ENCODE results near the gene DNER.

Gene DNER

DNA sequence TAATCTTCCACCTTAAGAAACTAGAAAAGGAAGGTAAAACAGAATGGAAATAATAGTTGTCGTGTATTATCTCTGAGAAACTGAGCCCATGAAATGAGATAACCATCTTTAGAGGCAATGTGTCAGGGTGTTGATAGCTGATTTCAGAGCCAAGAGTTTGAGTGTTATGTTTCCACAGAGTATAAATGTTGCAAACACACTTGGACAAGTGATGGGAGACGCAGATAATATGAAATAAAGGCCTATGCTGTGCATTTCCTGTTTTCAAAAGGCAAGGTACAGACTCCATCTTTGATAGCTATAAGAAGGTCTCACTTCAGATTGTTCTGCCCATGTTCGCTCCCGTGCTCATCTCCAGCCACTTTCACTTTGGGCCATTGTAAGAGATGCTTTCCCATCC lies 25.9 kb upstream of the DNER start:
- ChIA-PET POLR2A (ENCODE audit: low non-redundant PET) (no interaction called here), CTCF (interaction anchor here (0.7 kb wide), 1 partner anchor 361 kb away, joined by 3 read pairs; no protein-coding TSS in a partner anchor)
- no peak for DNase-seq (ENCODE audit: low spot score)
- no peak overlapping the region for H3K27ac ChIP-seq
- TF ChIP-seq, protein P1, sequence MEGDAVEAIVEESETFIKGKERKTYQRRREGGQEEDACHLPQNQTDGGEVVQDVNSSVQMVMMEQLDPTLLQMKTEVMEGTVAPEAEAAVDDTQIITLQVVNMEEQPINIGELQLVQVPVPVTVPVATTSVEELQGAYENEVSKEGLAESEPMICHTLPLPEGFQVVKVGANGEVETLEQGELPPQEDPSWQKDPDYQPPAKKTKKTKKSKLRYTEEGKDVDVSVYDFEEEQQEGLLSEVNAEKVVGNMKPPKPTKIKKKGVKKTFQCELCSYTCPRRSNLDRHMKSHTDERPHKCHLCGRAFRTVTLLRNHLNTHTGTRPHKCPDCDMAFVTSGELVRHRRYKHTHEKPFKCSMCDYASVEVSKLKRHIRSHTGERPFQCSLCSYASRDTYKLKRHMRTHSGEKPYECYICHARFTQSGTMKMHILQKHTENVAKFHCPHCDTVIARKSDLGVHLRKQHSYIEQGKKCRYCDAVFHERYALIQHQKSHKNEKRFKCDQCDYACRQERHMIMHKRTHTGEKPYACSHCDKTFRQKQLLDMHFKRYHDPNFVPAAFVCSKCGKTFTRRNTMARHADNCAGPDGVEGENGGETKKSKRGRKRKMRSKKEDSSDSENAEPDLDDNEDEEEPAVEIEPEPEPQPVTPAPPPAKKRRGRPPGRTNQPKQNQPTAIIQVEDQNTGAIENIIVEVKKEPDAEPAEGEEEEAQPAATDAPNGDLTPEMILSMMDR (conservative IDR thresholded peaks at IDR 0.05; ENCODE audit: low read depth): no peak

DNA sequence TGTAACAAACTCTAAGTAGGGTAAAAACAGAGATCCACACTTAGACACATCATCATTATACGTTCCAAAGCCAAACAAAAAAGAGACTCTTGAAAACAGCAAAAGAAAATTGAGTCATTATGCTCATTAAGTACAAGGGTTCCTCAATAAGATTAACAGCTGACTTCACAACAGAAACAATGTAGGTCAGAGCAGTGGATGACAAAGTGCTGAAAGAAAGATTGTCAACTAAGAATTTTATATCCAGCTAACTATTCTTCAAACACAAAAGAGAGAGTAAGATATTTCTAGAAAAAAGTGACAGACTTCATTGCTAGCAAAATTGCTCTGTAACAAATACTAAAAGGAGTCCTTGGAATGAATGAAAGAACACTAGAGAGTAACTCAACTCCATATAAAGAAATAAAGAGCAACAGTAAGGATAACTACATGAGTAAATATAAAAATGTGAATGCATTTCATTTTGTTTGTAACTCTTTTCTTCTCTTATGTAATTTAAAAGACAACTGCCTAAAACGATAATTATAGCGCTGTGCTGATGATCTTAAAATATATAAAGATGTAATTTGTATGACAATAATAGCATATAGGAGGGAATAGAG lies 23.8 kb upstream of the DNER start:
- CTCF ChIA-PET: no interaction called here
- TF ChIP-seq, protein P1 (conservative IDR thresholded peaks at IDR 0.05; ENCODE audit: low read depth): no peak

DNA sequence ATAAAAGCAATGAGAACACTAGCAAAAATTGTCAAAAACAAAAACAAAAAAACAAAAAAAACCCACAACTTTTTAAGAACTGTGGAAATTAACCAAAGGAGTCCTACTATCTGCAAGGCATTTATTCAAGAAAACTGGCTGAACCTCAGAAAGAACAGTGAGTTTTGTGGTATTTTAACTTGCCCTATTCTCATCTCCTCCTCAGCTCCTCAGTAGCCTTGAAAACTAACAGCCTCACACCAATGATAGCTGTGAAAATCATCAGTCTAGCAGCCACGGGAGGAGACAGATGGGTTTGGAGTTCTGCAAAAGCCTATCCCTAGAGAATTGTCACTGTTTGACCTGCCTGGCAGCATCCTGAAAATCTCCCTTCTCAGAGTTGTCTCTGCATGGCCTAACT lies 20.1 kb upstream of the DNER start:
- DNase-seq (ENCODE audit: low spot score): no peak
- POLR2A ChIA-PET (ENCODE audit: low non-redundant PET): no interaction called here
- H3K27ac ChIP-seq: no peak overlapping the region
- CTCF ChIA-PET: interaction anchor here (0.6 kb wide), 1 partner anchor 739 kb away, joined by 4 read pairs; no protein-coding TSS in a partner anchor
- TF ChIP-seq, protein P1 (conservative IDR thresholded peaks at IDR 0.05; ENCODE audit: low read depth): no peak

More for the DNA sequence above, 23.8 kb upstream of the DNER start:
- no peak overlapping the region for H3K27ac ChIP-seq
- POLR2A ChIA-PET (ENCODE audit: low non-redundant PET): no interaction called here
- DNase-seq (ENCODE audit: low spot score): no peak

DNA sequence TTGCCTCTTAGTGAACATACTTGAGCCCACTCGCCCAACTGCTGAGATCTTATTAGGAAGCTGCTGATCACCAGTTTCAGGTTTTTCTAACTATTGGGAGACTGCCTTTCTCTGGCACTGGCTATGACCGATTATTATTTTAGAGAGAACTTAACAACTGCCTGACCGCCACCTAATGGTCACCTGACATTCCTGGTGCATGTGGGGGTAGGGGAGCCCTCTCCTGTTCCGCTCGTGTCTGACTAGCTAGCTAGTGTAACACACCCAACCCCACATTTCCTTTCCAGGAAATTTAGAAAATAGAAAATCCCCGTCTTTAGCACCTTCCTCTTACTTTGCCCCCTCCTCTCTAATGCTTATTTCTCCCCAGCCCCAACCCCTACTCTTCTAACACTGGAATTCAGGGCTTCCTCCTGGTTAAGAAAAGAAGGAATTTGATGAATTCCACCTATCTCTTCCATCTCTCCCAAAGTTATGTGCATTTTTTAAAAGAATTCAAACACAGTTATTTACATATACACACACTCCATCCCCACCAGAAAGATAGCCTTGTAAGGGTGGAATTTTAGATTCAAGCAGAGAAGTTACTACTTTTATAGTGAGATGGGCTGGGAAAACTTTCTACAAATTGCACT lies 19.4 kb upstream of the DNER start:
- ChIA-PET POLR2A (ENCODE audit: low non-redundant PET) (no interaction called here), CTCF (interaction anchor here (0.6 kb wide), 1 partner anchor 739 kb away, joined by 4 read pairs; no protein-coding TSS in a partner anchor)
- DNase-seq (ENCODE audit: low spot score): no peak
- TF ChIP-seq, protein P1 (conservative IDR thresholded peaks at IDR 0.05; ENCODE audit: low read depth): no peak
- H3K27ac ChIP-seq: no peak overlapping the region

DNA sequence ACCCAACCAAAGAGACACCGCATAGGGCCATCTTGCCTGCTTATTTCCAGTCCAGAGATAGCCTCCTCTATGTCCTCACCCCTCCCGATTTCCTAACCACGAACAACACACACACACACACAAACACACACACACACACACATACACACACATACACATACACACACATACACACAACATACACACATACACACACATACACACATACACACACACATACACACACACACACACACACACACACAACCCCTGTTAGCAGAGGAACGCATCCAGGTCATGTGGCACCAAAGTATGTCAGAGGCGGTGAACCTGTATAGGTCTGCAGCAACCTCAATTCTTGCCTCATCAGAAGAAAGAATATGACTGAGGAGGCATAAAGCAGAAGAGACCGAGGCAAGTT lies 18.5 kb upstream of the DNER start:
- TF ChIP-seq, protein P1 (conservative IDR thresholded peaks at IDR 0.05; ENCODE audit: low read depth): no peak
- no peak overlapping the region for H3K27ac ChIP-seq
- ChIA-PET CTCF (no interaction called here), POLR2A (ENCODE audit: low non-redundant PET) (no interaction called here)
- DNase-seq (ENCODE audit: low spot score): no peak

DNA sequence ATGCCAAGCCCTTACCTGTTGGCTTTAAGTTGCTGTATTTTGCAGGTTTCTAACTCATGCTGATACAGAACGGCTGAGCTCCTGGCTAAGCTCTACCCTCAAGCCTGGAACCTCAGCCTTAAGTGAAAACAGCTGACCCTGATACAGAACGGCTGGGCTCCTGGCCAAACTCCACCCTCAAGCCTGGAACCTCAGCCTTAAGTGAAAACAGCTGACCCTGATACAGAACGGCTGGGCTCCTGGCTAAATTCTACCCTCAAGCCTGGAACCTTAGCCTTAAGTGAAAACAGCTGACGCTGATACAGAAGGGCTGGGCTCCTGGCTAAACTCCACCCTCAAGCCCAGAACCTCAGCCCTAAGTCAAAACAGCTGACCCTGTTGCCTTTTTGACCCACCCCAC lies 17.6 kb upstream of the DNER start:
- H3K27ac ChIP-seq: no peak overlapping the region
- ChIA-PET POLR2A (ENCODE audit: low non-redundant PET) (no interaction called here), CTCF (interaction anchor here (0.6 kb wide), 1 partner anchor 478 kb away, joined by 4 read pairs; no protein-coding TSS in a partner anchor)
- DNase-seq (ENCODE audit: low spot score): no peak
- TF ChIP-seq, protein P1 (conservative IDR thresholded peaks at IDR 0.05; ENCODE audit: low read depth): no peak

All from RWPE1 (cell line).